GM21529 (cell line): Measurements from ENCODE around the gene PARD3.

Experiments
- ATAC-seq: cut with Tn5 transposase; IDR thresholded peaks from one replicate; pipeline ENCODE4 v1.9.1; 2021; ENCODE audit not compliant: unreplicated experiment

PARD3 gene

DNA sequence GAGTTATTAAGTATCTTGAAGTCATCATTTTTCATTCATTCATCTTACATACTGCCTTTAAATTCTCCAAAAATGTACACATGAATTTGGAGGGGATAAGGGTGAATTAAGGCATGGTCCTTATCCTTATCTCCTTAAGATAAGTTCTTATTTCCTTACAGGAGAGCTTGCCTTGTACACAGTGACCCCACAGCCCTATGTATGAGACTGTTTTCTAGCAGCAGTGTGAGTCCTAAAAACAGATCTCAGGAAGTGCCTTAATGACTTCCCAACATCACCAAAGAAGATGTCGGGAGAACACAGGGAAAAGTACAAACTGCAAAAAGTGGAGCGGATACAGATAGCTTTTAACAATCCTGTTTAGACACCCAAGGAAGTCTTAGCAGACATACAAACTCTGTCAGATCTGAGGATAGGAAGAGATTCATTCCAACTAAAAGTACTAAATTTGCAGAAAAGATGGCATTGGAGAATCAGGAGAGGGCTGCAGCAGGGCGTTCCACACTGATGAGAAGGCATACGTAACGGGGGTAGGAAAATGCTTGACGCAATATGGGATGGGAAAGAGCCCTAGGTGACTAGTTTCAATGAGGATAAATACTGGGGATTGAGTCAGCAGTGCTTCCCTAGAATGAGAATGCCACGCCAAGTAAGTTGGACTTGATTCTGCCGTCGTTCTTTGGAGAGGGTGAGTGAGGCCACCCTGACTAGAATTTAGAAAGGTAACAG lies 570.2 kb downstream of the PARD3 start:
- no peak for ATAC-seq

DNA sequence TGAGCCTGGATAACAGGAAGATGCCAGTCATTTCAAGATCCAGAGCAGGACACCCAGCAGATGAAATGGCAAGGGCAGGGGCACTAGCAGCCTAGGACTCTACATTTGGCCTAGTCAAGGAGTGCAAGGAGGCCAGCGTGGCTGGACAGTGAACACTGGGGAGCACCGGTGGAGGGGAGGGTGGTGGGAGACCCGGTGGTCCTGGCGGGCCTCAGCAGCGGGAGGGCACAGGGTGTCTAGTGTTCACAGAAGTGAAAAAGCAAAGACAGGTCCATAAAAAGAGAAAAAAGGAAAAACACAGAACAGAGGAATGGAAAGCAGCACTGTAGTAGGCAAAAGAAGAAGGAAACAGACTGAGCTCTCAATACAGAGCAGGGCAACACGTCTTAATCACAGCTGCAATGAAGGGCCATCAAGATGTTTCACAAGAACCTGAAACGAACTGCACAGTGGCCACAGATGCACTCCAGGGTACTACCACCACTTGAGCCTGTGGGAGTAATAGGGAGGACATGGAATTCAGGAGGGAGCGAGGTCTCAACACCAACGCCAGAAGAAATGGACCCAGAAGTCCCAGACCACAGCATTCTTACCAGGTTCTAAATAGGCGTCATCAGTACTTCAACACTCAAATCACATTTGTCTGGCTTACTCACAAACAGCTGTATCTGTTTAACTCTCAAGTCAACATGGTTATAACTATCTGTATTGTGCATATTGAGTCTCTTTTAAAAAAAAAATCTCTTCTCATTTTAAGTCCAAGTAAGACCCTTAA lies 573.7 kb downstream of the PARD3 start:
- no peak for ATAC-seq

DNA sequence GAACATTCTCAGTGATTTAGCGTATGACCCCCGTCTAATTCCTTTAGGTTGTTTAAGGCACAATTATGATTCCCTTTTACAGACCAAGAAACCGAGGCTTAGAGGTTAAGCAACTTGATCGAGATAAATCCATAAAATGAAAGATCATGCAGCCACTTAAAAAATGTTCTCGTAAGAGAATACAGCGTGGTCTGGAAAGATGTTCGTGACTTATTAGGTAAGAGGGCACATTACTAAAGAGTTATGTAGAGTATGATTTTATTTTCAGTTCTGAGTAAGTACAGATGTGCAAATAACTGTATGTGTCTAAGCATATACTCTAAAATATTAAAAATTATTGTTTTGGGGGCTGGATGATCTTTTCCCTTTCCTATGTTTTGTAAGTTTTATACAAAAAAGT lies 575.1 kb downstream of the PARD3 start:
- ATAC-seq, result no peak

DNA sequence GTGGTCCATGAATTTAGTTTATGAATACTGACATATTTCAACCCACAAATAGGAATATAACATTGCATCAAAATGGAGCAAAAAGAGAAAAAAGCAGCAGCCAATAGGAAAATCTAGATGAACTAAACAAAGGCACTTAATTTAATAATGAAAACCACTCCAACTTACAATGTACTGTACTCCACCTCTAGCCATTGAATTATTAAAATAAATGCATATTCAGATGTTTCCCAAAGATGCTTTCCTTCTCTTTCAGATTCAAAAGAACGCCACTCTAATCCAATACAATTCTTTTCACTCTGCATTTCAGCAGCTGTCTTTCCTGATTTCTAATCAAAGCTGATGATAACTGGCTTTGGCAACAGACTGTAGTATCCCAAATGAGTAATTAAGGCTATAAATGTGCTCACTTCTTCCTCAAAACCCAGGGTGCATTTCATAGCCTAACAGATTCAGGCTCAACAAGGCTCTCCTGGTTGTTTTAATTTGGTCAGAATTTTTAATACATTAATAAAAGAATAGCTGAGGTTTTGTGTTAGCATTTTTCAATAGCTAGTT lies 577.1 kb downstream of the PARD3 start:
- ATAC-seq, result no peak

DNA sequence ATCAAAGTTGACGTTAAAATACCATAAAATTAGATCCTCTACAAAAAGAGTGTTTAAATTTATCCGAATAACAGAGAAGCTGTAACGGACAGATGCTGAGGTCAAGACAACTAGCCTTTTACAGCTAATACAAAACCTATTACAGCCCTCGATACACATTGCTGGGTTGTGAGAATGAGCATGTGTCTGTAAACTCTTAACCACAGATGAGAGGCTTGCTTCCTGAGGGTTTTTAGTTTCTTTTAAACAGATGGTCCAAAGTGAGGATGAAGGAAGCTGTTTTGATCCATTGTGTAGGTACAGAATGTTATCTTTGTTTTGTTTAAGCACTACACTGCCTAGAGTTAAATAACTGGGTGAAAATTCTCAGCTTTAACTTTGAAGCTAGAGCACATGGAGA lies 578.2 kb downstream of the PARD3 start:
- no peak for ATAC-seq

DNA sequence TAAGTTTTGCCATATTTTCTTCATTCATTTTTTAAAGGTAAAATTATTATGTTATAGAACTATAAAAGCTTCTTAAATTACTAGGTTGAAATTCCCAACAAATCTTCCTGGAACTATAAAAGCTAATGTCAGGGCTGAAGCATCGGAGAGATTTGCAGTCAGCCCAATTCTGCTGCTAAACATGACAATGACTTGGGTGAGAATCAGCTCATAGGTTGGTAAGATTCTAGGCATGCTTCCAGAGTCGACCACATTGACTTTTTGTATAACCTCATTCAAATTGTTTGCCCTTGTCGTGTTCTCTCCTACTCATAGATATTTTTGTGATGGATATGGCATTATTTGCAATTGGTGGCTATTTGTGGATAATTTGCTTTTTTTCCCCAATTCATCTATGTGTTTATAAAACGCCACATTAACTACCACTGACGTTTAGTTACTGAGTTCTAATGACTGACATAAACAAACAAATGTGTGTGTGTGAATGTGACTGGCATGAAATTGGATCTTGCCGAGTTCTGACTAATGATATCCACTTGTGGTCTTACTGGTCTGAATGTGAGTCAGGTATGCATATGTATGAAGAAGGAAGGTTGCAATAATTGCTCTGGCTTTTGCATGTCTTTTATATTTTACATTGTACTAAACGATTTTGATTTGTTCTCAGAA lies 579.8 kb downstream of the PARD3 start:
- ATAC-seq, result no peak

DNA sequence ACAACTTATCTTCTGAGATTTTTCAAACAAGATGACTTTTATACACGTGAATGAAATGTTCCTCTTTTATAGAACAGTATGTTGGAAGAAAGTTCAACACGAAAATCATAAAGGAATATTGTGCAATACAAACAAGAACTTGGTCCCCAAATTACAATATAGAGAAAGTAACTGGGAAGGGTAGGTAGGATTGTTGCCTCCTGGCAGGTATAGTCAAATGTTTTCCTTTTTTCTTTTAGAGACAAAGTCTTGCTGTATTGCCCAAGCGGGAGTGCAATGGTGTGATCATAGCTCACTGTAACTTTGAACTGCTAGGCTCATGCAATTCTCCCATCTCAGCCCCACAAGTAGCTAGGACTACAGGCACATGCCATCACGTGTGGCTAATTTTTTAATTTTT lies 582.6 kb downstream of the PARD3 start:
- ATAC-seq, result no peak

DNA sequence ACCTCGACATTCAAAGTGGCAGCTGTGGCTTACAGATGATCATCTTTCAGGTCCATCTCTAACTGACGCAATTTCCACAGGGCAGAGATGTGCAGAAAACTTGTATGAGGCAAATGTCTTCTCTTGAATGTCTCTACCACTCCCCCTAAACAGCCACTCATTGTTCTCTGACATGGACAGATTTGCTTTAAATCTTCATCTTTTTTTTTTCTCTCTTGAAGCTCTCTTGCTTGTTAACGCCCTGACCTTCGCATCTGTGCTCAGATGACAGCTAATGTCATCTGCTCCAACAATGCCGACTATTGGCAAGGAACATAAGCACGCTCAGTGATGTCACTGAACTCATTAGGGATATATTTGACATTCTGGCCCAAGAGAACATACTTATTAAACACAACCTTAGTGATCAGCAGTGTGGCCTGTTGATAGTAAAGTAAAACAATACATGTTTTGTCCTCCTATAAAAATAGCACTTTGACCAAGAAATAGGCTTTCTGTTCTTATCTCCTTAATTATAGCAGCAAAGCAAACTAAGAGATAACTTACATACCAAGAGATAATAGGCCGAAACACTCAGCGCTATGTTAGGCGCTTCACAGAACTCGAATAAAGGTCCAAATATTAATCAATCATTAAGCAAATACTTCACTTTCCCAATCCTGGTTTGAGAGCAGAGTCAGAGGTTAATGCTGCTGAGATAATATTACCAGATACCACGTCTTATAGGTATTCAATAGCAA lies 583.5 kb downstream of the PARD3 start:
- no peak for ATAC-seq

DNA sequence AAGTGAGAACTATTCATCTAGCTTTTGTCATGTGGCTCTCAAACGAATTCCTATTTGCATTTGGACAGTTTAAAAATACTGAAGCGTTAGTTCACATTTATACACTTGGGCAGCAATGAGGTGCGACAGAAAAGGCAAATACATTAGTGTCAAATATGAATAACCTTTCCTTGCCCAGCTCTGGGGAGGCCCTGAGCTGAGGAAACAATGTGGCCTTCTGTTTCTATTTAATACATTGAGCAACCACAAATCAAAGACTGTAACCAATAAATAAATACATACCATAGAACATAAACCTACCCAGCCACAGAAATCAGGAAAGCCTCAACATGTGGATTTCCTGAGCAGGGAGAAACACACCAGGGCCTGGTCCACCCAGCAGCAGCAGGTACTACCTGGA lies 585.2 kb downstream of the PARD3 start:
- no peak for ATAC-seq

DNA sequence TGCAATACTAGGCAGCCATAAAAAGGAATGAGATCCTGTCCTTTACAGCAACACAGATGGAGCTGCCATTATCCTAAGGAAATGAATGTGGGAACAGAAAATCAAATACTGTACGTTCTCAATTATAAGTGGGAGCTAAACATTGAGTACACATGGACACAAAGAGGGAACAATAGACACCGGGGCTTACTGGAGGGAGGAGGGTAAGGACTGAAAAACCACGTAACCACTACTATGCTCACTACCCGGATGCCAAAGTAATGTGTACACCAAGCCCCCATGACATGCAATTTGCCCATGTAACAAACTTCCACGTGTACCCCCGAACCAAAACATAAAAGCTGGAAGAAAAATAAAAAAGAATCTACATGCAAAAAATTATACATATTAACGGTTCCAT lies 587.0 kb downstream of the PARD3 start:
- ATAC-seq, result no peak

DNA sequence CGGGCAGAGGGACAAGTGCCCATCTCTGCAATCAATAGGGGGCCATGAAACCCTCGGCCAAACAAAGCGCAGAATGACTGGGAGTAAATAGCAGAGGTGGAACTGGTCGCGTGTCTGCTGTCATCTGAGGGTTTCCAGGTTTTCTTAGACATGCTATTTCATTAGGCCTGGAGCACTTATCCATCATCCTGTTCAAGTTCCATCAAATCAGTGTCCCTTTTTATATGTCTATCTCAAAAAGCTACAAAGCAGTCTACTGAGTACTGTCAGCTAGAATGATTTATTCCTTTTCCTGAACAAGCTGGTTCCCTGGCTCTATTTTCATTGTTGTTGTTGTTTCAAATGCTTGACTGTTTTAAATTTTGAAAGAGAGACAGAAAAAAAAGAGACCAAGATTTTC lies 590.5 kb downstream of the PARD3 start:
- no peak for ATAC-seq

DNA sequence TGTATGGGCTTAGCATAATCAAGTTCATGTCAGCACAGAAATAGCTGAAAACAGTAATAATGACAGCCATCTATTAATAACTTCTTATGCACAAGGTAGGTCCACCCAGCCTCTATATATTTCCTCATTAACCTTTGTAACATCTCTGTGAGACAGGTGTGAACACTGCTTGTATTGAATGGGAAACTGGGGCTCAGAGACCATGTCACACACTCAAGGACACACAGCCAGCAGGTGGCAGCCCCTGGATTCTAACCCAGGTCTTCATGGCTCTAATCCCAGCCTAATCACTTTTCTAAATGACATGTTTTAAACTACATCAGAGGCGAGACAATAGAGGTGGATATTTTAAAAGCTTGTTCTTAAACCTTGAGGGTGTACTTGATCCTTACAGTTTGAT lies 591.4 kb downstream of the PARD3 start:
- ATAC-seq, result no peak

DNA sequence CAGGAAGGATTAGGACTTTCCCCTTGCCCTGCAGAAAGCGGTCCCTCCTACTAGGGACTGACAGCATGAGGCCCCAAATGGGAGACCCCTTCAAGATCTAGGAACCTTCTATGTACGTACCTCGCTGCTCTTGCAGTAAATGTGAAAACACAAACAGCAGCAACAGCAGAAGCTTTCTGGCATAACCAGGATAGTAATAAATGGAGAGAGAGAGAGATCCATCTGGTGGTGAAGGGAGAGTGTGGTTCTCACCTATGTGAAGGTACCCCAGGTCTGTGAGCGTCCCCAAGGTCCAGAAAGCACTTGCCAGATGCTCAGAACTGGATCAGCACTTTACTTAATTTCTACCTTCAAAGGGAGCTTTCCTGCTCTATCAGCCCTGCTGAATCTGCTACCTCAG lies 592.7 kb downstream of the PARD3 start:
- ATAC-seq, result no peak

DNA sequence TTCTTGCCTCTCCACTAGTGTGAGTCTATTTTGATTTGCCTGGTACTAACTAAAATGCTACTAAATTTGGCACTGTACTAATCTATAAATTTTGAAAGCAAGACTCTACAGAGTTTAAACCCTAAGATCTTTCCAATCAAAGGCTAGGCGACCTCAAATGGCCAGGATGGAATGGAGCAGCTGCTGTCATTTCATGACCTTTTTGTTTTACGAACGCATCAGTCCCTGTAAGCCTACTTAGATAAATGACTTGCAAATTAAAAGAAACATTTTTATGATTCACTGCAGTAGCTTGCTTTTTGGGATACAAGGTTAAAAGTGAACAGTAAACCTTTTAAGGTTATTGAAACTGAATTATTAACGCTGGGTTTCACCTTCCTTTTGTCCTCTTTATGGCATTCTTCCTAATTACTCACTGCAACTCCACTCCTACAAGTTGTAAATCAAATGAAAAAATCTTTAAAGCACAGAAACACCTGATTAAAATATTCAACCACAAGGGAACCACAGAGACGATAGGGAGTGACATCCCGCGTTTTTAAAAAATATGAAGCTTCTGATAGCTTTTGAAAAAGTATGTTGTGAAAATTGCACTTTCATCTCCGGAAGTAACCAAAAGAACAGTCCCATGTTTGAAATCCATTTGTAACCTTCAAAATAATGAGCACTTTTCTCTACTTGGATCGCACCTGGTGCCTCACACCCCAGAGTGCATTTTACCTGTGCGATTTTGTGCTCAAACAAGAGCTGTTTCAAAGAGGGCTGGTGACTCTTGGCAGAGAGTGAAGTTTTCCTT lies 595.1 kb downstream of the PARD3 start:
- ATAC-seq, result no peak

DNA sequence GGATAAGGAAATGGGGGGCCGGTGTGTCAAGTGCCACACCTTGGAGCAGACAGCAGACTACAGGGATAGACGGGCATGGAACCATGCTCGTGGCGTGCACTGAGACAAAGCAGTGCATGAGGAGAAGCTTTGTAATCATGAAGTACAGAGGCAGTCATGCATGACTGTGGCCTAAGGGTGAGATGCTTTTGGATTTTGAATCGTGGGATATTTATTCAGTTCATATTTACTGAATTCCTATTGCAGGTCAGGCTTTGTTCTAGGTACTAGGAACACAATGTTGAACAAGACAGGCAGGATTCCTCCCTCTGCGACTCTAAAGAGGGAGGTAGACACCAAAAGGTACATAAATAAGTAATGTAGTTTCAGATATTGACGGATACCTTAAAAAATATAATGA lies 597.6 kb downstream of the PARD3 start:
- ATAC-seq, result no peak

DNA sequence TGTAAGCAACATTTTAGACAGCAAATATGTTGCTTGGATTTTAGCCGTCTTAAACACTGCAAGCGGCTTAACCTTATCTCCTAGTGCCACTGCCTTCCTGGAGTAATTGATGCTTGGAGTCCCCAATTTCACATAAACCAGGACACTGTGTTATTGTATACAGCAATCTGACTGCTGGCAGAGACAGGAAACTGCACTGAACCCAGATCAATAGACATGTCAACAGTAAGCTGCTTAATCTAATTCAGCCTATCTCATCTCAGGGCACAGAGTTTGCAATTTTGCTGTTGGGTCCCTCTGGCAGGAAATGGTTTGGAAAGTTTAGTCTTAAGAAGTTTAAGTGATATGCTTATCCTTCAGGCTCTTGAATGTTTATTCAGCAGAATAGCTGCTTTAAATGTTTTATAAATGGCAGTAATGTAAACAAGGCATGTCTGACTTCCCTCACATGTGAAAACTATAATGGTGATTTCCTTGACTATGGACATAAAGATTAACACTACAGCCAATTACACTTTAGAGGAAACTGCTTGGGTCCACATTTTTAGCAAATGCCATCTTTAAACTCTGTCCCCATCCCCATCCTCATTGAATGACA lies 598.6 kb downstream of the PARD3 start:
- no peak for ATAC-seq

DNA sequence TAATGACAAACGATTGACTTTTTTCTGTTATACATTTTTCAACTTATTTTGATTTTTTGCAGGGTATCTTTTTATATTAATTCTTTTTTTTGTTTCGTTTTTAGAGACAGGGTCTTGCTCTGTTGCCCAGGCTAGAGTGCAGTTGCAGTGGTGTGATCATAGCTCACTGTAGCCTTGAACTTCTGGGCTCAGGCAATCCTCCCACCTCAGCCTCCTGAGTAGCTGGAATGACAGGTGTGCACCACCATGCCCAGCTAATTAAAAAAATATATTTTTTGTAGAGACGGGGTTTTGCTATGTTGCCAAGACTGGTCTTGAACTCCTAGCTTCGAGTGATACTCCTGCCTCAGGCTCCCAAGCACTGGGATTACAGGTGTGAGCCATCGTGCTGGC lies 601.3 kb downstream of the PARD3 start:
- ATAC-seq, result no peak

DNA sequence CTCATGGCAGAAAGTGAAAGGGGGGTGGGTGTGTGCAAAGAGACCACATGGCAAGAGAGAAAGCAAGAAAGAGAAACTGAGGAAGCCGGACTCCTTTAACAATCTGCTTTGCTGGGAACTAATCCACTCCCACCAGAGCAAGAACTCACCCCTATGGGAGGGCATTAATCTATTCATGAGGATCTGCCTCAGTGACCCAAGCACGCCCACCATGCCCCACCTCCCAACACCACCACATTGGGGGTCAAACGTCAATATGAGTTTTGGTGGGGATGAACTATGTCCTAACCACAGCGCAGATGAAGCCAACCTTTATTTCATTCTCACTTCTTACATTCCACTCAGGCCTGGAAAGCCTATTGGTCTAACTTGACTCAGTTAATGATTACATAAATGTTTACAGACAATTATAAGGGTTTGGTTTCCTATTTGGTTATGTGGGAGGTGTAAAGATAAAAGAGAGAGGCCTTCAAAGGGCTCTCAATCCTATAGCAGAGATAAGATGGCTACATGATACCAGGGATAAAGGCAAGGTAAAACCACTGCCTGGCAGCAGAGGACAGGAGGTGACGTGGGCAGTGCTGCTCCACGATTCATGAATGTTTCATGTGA lies 601.8 kb downstream of the PARD3 start:
- no peak for ATAC-seq

DNA sequence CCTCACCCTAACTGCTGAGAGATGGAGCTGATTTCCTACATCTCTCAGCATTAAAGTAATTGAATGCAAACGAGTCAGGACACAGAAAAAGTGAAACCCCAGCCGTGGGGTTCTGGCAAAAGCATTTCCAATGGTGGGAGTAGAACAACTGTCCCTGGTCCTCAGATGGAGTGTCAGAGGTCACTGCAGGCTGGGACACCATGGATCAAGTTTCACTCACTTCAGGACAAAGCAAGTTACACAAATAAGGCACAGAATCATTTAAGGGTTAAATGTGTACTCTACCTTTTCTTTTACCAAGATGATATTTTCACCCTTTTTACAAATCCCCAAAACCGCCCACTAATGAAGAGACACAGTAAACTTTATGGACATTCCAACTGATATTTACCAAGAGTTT lies 607.8 kb downstream of the PARD3 start:
- no peak for ATAC-seq

DNA sequence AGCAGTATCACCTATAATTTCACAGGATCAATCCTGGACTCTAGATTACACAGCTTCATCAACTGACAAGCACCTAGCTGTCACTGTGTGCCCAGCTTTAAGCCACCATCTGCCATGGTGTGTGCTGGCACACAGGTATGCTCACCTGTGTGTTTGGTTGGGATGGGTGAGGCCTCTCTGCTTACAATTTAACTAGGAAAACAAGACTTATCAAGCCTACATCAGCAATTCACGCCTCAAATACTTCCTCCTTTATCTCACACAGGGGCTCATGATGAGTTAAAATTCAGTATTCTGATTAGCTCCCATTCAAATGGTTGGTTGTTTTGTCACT lies 608.2 kb downstream of the PARD3 start:
- no peak for ATAC-seq
